NCI-H1417 (cell line): ENCODE results near the gene SIX1.

Experiments
- DNase-seq, 3 experiments: peaks; one replicate each; lab custom pipeline; 2025; lab: John Stamatoyannopoulos, UW

Gene SIX1

DNA sequence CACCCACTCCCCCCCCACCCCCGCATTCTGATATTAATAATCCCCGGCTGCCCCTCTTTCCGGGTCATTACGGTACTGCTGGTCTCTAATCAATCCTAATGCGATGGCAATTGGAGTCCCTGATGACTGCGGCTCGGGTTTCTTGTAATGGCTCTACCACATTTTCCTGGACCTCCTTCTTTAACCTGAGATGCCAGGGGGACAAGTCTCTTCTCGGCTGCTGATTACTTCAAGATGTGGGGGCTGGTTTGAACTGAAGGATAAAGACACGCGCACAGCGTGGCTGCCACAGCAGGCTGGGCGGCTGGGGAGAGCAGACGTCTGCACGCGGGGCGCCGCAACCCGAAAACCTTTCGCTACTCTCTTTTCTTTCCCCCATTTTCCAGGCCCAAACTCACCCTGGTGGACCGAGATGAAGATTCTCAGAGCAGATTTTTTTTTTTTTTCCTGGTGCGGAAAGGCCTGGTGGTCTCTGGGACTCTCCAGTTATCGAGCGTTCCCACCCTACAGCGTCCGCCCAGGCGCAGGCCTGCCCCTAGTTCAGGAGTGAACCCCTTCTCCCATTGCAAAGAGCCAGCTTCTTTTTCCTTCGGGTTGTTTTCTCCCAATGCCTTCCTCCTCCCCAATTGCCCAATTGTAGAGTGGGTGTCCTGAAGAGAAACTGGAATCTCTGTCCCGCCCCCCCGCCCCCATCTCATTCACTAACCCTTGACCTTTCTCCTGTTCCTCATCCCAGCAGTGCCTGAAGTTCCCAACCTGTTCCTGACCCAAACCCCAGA is 6.0 kb upstream of the SIX1 start:
- peak in 1 of 3 experiments; percentile 79 for DNase-seq

DNA sequence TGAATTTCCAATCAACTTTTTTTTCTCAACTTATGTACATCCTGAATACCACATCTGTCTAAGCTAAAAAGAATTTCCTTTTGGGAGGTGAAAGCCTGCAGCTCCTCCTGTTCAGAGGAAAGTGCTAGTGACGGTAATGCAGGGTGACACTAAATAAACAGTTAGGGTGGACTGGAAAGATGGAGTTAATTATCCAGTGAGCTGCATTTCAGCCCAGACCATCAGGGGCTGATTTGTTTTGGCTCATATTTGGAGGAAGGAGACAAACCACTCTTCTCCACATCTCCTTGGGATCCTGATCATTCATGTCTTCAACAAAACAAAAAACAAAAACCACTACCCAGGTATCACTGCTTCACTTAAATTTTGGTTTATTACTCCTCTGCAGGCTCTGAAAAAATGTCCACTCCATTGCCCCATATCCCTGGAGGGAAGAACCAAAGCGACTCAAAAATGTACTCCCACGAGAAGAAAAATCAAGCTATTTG is 5.1 kb upstream of the SIX1 start:
- DNase-seq = peak in 1 of 3 experiments; percentile 38

DNA sequence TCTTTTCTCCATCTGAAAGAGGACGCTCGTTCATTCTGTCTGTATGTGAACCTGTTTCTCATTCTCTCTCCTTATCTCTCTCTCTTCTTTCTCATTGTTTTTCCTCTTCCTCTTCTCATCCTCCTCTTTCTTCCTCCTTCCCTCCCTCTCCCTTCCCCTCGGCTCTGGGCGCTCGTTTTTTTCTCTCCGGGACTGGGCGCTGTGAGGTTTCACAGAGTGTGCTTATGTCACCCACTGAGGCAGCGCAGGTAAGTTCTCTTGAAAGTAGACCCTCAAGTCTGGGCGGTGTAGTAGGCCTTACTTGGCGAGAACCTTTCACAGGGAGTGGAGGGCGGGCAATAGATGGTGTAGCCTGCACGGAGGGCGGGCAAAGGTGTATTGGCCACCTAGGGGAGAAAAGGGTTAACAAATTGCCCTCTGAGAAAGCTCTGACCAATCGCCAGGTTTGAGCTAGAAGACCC is 4.5 kb upstream of the SIX1 start:
- DNase-seq = peak in 1 of 3 experiments; percentile 35

- DNase-seq = peak in 1 of 3 experiments; percentile 93
These were observed 3.7 kb upstream of the SIX1 start for GRCh38 chr14:60652674-60653651.

DNA sequence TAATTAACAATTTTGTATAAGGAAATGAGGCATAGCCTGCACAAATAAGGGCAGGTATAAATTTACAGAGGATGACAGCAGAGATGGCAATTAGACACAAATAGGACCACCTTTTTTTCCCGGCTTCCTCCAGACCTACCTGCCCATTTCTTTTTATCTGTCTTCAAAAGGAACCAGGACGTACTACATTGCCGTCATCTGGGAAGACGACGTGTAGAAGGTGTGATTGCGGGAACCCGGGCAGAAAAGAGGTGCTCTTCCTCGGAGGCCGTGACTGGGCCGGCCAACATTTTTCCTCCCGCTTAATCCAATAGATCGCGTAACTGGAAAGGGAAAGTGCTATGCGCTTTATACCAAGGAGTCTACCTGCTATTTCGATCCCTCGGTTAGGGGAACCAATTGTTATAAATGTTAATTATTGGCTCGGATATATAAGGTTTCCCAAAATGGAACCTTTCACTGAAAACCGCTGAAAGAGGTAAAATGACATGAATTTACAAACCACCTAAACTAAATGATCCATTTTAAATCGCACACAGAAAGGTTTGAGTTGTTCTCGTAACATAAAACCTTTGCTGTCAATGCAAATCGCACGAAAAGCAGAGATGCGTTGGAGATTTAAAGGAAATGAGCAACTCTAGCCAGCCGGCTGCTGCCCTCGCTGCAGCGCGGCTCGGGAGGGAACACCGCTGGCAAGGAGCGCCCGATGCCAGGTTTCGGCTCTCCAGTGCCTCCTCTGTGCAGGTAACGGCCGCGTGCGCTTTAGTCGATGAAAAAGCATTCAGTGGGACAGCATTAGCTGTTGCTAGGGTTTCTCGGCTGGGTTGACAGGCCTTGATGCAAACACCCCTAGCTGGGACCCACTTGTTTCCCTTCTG is 2.8 kb upstream of the SIX1 start:
- peak in 1 of 3 experiments; percentile 84 for DNase-seq

DNA sequence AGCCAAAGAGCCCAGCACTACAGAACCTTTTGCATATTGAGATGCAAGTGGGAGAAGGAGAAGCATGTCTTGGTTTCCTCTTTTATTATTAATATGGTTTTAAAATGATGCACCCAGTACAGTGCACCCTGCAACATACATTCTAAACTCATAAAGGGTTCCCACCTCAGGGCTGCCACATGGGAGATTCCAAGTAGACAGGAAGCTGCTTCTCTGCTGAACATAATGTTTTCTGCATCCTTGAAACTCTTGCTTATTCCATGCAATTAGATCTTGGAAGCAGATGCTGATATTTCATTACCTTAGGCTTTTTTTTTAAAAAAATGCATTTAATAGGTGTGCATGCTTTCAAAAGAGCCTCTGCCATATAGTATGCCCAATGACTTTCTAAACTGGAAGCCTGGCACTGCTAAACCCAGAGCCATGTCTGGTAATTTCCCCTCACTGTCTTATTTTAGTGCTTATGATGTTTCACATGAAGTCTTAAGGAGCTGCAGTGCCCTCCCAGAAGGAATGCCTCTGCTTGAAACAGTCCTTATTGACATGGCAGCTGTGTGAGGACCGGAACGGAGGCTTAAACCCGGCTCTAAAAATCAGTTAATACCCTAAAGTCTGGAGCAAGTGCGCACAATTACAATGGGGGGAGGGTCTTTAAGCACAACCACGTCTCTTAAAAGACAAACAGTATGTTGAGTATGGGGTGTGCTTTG is 2.0 kb upstream of the SIX1 start:
- DNase-seq = peak in 1 of 3 experiments; percentile 84

DNA sequence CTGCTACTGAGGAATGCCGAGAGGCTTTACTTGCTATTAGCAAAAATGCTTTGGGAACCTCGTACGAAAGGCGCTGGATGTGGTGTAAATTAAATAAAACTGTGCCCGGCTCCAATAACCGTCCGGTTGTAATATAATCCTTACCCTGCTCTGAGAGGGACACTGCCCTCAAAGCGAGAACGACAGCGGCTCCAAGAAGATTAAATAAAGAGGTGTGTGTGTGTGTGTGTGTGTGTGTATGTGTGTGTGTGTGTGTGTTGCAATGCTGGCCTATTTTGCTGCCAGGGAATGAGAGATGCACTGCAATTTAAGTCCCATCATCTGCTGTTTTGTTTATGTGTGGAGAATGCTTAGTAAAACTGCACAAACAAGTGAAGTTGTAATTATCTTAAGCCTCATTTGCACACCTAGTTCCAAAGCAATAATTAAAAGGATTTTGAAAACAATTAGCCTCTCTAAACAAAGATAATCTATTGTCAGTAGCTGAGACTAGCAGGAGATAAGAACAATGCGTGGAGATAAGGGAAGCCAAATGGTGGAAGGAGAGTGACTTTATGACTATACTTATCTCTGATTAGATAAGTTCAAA is 1.2 kb upstream of the SIX1 start:
- peak in 2 of 3 experiments; percentile 54 to 87 for DNase-seq

- DNase-seq = peak; percentile 58 to 87 (median 73)
These were observed 647 bp upstream of the SIX1 start for GRCh38 chr14:60649875-60650372.

- DNase-seq = peak in 2 of 3 experiments; percentile 46 to 53
These were observed 886 bp downstream of the SIX1 start for GRCh38 chr14:60648249-60648933.

- DNase-seq = peak in 2 of 3 experiments; percentile 34 to 55
These were observed 1.4 kb downstream of the SIX1 start for GRCh38 chr14:60647837-60648248.

DNA sequence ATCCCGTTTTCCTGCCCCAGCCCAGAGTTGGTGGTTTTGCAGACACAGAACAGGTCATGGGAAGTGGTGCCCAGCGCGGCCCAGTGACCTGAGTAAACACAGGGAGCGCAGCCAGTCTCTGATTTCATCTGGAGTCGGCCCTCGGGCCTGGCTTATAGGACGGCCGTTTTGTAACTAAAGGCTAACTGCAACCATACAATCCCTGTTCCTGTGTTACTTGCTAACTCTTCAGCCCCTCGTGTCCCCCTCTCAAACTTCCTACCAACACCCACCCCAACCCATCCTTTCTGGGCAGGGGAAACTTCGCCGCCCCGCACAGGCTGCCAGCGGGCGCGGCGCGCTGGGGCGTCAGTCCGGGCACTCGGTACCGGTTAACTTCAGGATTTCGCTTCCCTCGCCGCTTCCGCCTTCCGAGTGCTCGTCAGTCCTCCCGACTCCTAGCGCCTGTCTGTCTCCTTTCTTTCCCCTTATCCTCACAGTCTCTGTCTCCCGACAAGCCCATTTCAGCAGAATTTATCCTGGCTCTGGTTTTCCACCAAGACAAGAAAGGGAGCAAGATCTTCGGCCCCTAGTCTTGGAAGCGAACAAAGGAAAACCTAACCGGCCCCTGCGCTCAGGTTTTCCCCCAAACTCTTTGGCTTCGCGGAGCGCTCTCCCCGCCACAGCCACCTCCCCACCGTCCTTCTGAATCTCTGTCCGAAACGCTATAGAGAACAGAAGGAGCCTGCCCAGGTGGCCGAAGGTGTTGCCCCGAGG is 2.0 kb downstream of the SIX1 start:
- DNase-seq = peak; percentile 48 to 63 (median 60)

DNA sequence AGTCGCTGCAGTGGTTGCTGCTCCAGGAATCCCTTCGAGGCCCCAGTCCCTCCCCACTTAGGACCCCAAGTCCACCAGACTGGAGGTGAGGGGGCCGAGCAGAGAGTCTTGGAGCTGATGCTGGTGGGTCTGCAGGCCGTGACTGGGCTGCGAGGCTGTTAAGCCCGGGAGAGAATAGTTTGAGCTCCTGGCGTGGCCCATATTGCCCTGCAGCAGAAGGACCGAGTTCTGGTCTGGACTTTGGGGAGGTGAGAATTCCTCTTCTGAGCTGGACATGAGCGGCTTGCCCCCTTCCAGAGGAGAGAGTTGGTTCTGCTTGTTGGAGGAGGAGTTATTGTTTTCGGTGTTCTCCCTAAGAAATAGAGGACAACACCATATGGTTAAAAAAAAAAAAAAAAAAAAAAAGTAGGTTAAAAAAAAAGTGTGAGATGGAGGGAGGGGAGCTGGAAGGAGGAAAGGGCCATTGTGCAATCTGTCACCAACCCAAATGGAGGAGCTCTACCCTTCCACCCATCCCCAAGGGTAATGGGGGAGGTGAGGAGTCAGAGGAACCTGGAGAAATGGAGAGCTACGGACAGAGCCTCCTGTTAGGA is 3.0 kb downstream of the SIX1 start:
- DNase-seq = peak in 1 of 3 experiments; percentile 55

DNA sequence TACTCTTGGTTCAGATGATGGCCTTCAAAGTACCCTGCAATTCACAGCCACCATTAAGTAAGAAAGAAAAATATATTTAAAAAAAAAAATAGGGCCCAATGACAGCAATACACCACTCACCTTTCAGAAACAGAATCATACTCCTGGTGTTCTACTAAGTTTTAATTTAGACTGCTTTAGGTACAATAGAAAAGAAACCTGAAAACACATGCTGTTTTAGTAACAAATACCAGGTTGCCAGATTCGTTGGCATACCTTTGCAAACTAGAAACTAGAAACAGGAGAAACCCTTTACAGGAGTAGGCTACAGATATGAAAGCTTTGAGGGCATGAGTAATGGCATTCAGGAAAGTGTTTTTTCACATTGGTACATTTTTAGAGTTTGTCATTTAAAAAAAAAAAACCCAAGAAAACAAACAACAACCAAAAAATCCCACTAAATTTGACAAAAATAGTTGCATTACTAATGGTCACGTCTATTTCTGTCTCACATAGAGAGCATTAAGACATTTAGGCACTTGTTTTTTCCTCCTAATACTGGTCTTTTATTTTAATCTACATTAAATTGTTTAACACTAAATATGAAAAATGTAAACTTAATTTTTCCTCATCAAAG is 4.0 kb downstream of the SIX1 start:
- no peak for DNase-seq

GRCh38 chr14:60644666-60645065 is 4.6 kb downstream of the SIX1 start:
- DNase-seq = peak in 1 of 3 experiments; percentile 19

- no peak for DNase-seq
These were observed 5.6 kb downstream of the SIX1 start for GRCh38 chr14:60643463-60644314.

GRCh38 chr14:60643141-60643462 is 6.2 kb downstream of the SIX1 start:
- no peak for DNase-seq
